Loucy (cell line): ENCODE data around the gene BAZ1A.

Source experiments
- CTCF ChIP-seq: fragments of 200-600 bp; sonication (generic); conservative IDR thresholded peaks from 2 replicates; pipeline ENCODE4 v1.5.1; 2014; ENCODE audit warnings: mild to moderate bottlenecking, antibody characterized with exemption, low read length
- EZH2phosphoT487 ChIP-seq: fragments of 200-600 bp; IDR thresholded peaks from 2 replicates; pipeline ENCODE4 v1.6.1; 2018; ENCODE audit warnings: antibody characterized with exemption, mild to moderate bottlenecking, moderate library complexity, borderline replicate concordance

- TF ChIP-seq CTCF (no peak), EZH2phosphoT487 (no peak)
Observed at GRCh38 chr14:34711796-34712712, 163.1 kb downstream of the BAZ1A start.
